K562 (cell line): Measurements from ENCODE around the gene ARHGAP12. TPM values are rescaled to one million over a fixed set of nuclear protein-coding genes. Genes with fewer than 3 reads are reported as not detected.

Source experiments
- ARHGAP35 ChIP-seq: fragments of 450-650 bp; IDR thresholded peaks from 2 replicates; pipeline ENCODE4 v1.6.1; 2018; ENCODE audit not compliant: partially characterized antibody
- CBX5 ChIP-seq: IDR thresholded peaks from 2 replicates; pipeline ENCODE4 v1.6.1; 2014; ENCODE audit warnings: low read depth, borderline replicate concordance
- HNRNPL ChIP-seq: fragments of 200-400 bp; formaldehyde crosslinking; IDR thresholded peaks from 2 replicates; pipeline ENCODE4 v1.6.1; 2017; ENCODE audit warnings: low read depth, mild to moderate bottlenecking, low read length
- KLF13 ChIP-seq: fragments of 450-650 bp; IDR thresholded peaks from 2 replicates; pipeline ENCODE4 v1.6.1; 2016; ENCODE audit warnings: missing genetic modification characterization, low read depth, mild to moderate bottlenecking, missing compliant biosample characterization, moderate library complexity, borderline replicate concordance
- polyA plus RNA-seq, 8 experiments: library from polyadenylated mRNA; depleted of rRNA in 4 of 8; stranded (reverse) in 5 of 8; unstranded in 3 of 8; fragments of >200 nt; fragmentation: Nextera tagmentation in 2 of 8; fragmentation: Illumina TruSeq in 1 of 8; extraction: Ambion mirVana in 2 of 8; extraction: Trizol in 1 of 8; gene quantifications; 2 replicates each; pipeline versions ENCODE4 v1.2.1 to v1.2.3, GENCODE V29; 2011 to 2014; ENCODE audit warnings: inconsistent platforms in 1 of 8, missing spikeins in 1 of 8
- total RNA-seq, 7 experiments: library from RNA; depleted of rRNA in 6 of 7; stranded (reverse); fragments of >200 nt in 6 of 7; fragmentation: Illumina TruSeq in 2 of 7; extraction: Trizol in 2 of 7; gene quantifications; 2 replicates each; pipeline versions ENCODE4 v1.2.1 to v1.2.3, GENCODE V29; 2011 to 2021; ENCODE audit warnings: low replicate concordance in 1 of 7
- TF ChIP-seq, protein P1 (sequence below), 2 experiments: fragments of 450-650 bp in 1 of 2; sonication (generic) in 1 of 2; formaldehyde crosslinking in 1 of 2; IDR thresholded peaks; 2 replicates each; pipeline versions ENCODE4 v1.7.1 to v1.9.0; 2016 to 2022; ENCODE audit warnings: inconsistent platforms in 1 of 2, mild to moderate bottlenecking in 1 of 2, missing genetic modification reagents in 1 of 2
- TF ChIP-seq, protein P2 (sequence below): sonication (generic); formaldehyde crosslinking; IDR thresholded peaks from 2 replicates; pipeline ENCODE4 v1.8.1; 2023; ENCODE audit warnings: mild to moderate bottlenecking, missing genetic modification reagents, moderate library complexity
- TF ChIP-seq, protein P3 (sequence below), 2 experiments: fragments of 450-650 bp; IDR thresholded peaks; 2 replicates each; pipeline ENCODE4 v1.6.1; 2016; ENCODE audit warnings: mild to moderate bottlenecking in 2 of 2, borderline replicate concordance in 1 of 2, low read depth in 1 of 2, moderate library complexity in 1 of 2

The ARHGAP12 gene
- total and polyA plus RNA-seq, 9 of the 15 experiments (the other 6 are each of a cell fraction or from before 2014, with no cell fraction given) = 4.4 to 18.7 (median 10.1) TPM

DNA sequence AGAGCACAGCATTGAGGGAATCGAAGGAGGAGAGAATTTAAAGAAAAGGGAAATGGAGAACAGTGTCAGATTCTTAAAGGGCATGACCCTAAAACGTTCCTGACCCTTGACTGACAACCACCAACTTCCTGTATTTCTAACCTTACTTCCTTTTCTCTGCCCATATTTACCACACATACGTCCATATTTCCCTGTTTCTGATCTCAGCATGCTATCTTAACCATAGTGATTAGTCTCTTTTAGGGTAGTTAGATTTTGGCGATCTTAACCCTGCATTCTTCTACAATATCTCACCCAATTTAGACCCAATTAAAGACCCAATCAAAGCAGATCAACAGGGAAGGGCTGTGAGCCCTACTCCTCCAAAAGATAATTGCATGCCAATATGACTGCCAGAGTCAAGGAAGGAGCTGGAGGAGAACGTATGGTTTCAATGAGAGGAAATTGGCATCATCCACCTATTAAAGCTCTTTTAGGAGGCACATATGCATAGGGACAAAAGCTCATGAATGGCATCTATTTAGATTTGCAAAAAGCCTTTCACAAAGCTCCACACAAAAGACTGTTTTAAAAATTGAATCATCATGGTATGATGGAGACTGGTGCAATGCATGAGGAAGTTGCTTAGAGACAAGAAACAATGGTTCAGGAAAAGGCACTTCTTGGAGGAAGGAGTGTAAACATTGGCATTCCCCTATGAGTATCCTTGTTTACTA is 49.0 kb upstream of the ARHGAP12 start (continued):
- TF ChIP-seq, protein P1, sequence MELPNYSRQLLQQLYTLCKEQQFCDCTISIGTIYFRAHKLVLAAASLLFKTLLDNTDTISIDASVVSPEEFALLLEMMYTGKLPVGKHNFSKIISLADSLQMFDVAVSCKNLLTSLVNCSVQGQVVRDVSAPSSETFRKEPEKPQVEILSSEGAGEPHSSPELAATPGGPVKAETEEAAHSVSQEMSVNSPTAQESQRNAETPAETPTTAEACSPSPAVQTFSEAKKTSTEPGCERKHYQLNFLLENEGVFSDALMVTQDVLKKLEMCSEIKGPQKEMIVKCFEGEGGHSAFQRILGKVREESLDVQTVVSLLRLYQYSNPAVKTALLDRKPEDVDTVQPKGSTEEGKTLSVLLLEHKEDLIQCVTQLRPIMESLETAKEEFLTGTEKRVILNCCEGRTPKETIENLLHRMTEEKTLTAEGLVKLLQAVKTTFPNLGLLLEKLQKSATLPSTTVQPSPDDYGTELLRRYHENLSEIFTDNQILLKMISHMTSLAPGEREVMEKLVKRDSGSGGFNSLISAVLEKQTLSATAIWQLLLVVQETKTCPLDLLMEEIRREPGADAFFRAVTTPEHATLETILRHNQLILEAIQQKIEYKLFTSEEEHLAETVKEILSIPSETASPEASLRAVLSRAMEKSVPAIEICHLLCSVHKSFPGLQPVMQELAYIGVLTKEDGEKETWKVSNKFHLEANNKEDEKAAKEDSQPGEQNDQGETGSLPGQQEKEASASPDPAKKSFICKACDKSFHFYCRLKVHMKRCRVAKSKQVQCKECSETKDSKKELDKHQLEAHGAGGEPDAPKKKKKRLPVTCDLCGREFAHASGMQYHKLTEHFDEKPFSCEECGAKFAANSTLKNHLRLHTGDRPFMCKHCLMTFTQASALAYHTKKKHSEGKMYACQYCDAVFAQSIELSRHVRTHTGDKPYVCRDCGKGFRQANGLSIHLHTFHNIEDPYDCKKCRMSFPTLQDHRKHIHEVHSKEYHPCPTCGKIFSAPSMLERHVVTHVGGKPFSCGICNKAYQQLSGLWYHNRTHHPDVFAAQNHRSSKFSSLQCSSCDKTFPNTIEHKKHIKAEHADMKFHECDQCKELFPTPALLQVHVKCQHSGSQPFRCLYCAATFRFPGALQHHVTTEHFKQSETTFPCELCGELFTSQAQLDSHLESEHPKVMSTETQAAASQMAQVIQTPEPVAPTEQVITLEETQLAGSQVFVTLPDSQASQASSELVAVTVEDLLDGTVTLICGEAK (IDR thresholded peaks at IDR 0.05) = peak; percentile 73
- TF ChIP-seq, protein P1 (CRISPR knock-in tag; IDR thresholded peaks at IDR 0.05) = no peak
- TF ChIP-seq, protein P2, sequence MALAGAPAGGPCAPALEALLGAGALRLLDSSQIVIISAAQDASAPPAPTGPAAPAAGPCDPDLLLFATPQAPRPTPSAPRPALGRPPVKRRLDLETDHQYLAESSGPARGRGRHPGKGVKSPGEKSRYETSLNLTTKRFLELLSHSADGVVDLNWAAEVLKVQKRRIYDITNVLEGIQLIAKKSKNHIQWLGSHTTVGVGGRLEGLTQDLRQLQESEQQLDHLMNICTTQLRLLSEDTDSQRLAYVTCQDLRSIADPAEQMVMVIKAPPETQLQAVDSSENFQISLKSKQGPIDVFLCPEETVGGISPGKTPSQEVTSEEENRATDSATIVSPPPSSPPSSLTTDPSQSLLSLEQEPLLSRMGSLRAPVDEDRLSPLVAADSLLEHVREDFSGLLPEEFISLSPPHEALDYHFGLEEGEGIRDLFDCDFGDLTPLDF (CRISPR knock-in tag) = no peak
- TF ChIP-seq CBX5 = no peak
- TF ChIP-seq KLF13 (tag) = no peak
- TF ChIP-seq ARHGAP35 = no peak
- no peak for TF ChIP-seq HNRNPL
- TF ChIP-seq, protein P3, sequence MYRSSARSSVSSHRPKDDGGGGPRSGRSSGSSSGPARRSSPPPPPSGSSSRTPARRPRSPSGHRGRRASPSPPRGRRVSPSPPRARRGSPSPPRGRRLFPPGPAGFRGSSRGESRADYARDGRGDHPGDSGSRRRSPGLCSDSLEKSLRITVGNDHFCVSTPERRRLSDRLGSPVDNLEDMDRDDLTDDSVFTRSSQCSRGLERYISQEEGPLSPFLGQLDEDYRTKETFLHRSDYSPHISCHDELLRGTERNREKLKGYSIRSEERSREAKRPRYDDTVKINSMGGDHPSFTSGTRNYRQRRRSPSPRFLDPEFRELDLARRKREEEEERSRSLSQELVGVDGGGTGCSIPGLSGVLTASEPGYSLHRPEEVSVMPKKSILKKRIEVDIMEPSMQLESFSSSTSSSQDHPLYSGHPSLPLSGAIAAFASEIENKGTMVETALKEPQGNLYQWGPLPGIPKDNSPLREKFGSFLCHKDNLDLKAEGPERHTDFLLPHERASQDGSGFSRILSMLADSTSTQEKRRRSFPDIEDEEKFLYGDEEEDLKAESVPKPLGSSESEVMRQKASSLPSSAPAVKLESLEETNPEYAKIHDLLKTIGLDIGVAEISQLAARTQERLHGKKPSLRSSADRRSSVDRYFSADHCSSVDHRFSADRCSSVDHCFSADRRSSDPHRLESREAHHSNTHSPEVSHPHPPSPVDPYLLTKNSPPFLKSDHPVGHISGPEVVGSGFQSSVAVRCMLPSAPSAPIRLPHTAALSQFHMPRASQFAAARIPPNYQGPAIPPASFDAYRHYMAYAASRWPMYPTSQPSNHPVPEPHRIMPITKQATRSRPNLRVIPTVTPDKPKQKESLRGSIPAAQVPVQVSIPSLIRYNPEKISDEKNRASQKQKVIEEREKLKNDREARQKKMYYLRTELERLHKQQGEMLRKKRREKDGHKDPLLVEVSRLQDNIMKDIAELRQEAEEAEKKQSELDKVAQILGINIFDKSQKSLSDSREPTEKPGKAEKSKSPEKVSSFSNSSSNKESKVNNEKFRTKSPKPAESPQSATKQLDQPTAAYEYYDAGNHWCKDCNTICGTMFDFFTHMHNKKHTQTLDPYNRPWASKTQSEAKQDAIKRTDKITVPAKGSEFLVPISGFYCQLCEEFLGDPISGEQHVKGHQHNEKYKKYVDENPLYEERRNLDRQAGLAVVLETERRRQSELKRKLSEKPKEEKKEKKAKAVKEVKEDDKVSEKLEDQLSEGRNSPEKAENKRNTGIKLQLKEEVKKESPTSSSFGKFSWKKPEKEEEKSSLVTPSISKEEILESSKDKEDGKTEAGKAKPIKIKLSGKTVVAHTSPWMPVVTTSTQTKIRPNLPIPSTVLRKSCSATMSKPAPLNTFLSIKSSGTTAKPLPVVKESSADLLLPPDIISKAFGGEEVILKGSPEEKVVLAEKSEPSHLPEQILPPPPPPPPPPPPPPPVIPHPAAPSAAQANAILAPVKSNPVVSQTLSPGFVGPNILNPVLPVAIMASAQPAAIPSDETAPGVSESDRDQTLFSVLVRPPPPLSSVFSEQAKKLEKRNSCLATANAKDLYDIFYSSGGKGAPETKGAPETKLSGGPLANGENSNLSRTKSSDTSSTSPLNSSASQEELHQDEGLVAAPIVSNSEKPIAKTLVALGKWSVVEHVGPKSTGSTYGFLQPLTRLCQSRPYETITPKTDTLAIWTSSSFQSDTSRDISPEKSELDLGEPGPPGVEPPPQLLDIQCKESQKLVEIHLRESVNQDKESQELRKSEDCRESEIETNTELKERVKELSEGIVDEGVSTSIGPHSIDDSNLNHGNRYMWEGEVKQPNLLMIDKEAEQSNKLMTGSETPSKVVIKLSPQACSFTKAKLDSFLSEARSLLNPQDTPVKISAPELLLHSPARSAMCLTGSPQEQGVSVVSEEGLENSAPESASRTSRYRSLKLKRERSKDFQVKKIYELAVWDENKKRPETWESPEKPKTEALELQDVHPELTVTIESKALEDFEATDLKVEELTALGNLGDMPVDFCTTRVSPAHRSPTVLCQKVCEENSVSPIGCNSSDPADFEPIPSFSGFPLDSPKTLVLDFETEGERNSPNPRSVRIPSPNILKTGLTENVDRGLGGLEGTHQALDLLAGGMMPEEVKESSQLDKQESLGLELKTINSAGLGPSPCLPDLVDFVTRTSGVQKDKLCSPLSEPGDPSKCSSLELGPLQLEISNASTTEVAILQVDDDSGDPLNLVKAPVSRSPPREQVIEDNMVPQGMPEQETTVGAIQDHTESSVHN (IDR thresholded peaks at IDR 0.05; ENCODE audit: borderline replicate concordance in 1 of 2, low read depth in 1 of 2) = no peak
